ENCODE measurements around the gene C1orf232. TPM values are rescaled to one million over a fixed set of nuclear protein-coding genes. Genes with fewer than 3 reads are reported as not detected.

C1orf232 gene
- total RNA-seq, 2 donors from 2014 or later, result not detected

Other genes starting within 250 kb of the C1orf232 start
- gene PAFAH2, start 170.9 kb downstream of the C1orf232 start, total RNA-seq, result 1 to 10 TPM; 8.1 to 8.3 TPM
- not detected for gene EXTL1, start 147.2 kb downstream of the C1orf232 start, total RNA-seq
- not detected for gene SLC30A2, start 122.8 kb downstream of the C1orf232 start, total RNA-seq
- not detected for gene TRIM63, start 101.3 kb downstream of the C1orf232 start, total RNA-seq
- gene PDIK1L, start 57.1 kb downstream of the C1orf232 start, total RNA-seq, result 10 to 100 TPM; 11.2 to 12.3 TPM
- not detected for gene FAM110D, start 9.9 kb downstream of the C1orf232 start, total RNA-seq
- gene ZNF593, start 945 bp upstream of the C1orf232 start, total RNA-seq, result 10 to 100 TPM; 20.4 to 52.4 TPM
- gene ZNF593OS, start 2.9 kb upstream of the C1orf232 start, total RNA-seq, result not detected
- 1 to 10 TPM; 2.9 to 4.6 TPM for gene CNKSR1, start 8.5 kb upstream of the C1orf232 start, total RNA-seq
- not detected for gene CATSPER4, start 21.6 kb upstream of the C1orf232 start, total RNA-seq
- gene CEP85, start 65.2 kb upstream of the C1orf232 start, total RNA-seq, result 10 to 100 TPM; 34.8 to 37.7 TPM
- 100 to 1,000 TPM; 258 to 280 TPM for gene SH3BGRL3, start 111.1 kb upstream of the C1orf232 start, total RNA-seq
- 10 to 100 TPM; 17.9 to 23.2 TPM for gene UBXN11, start 137.7 kb upstream of the C1orf232 start, total RNA-seq
- gene CD52, start 149.0 kb upstream of the C1orf232 start, total RNA-seq, result 100 to 1,000 TPM; 218 to 542 TPM
- gene CRYBG2, start 185.2 kb upstream of the C1orf232 start, total RNA-seq, result 10 to 100 TPM in 1 of 2 donors, under 1 TPM in 1; 0.37 to 13.6 TPM
- gene ZNF683, start 203.8 kb upstream of the C1orf232 start, total RNA-seq, result not detected
- not detected for gene LIN28A, start 241.9 kb upstream of the C1orf232 start, total RNA-seq